ENCODE data around the gene GMDS.

DNA sequence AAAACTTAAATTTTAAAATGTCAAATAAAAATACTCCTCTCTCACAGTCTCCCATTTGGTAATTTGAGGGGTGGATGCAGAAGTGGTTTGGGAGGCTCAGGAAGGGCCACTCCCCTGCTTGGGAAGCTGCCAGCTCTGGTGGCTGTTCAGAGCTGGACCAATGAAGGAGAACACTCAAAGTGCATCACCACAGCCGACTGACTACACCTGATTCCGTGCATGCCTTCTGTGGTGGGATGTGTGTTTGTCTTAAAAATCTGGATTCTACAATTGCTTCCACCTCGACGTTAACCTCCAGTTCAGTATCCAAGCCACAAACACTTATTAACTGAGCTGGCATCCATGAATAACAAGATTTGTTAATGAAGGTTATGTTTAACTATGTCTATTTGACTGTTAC is 498.4 kb downstream of the GMDS start:
- TF ChIP-seq CTCF (conservative IDR thresholded peaks at IDR 0.05 in 1 of 2, IDR thresholded peaks at IDR 0.05 in 1 of 2; ENCODE audit: extremely low read depth in 1 of 2, insufficient read depth in 1 of 2, low read depth in 1 of 2, low read length in 2 of 2), result no peak
- no peak for TF ChIP-seq EZH2 (IDR thresholded peaks at IDR 0.05; ENCODE audit: borderline replicate concordance, low read length)
